Activated gamma-delta T cell treated with Interleukin-2 at 50 U/mL for 16 hours (primary cell): ENCODE results near the gene UAP1L1.

Source experiments
- DNase-seq: peaks from one replicate; pipeline ENCODE4 v3.0.0-alpha.2; 2020

The UAP1L1 gene

GRCh38 chr9:137103206-137103999, 26.1 kb downstream of the UAP1L1 start:
- no peak for DNase-seq

- no peak for DNase-seq
These were observed 28.7 kb downstream of the UAP1L1 start for GRCh38 chr9:137105814-137106661.

GRCh38 chr9:137106662-137107250, 29.4 kb downstream of the UAP1L1 start:
- DNase-seq, result no peak

DNA sequence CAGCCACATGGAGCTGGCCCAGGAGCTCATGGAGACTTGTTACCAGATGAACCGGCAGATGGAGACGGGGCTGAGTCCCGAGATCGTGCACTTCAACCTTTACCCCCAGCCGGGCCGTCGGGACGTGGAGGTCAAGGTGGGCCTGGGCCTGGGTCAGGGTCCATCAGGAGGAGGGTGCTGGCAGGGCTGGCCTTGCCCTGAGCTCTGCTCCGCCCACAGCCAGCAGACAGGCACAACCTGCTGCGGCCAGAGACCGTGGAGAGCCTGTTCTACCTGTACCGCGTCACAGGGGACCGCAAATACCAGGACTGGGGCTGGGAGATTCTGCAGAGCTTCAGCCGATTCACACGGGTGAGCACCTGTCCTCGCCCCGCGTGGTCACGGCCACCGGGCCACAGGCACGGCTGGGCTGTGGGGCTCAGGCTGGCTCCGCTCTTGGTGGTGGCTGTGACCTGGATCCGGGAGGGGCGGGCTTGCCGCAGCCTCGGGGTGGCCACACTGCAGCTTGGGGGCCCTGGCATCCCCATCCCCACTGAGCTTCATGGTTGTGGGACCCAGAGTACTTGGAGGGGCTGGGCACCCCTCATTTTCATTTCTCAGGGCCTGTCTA, 30.1 kb downstream of the UAP1L1 start:
- no peak for DNase-seq

- DNase-seq, result no peak
These were observed 30.7 kb downstream of the UAP1L1 start for GRCh38 chr9:137107982-137108381.

DNA sequence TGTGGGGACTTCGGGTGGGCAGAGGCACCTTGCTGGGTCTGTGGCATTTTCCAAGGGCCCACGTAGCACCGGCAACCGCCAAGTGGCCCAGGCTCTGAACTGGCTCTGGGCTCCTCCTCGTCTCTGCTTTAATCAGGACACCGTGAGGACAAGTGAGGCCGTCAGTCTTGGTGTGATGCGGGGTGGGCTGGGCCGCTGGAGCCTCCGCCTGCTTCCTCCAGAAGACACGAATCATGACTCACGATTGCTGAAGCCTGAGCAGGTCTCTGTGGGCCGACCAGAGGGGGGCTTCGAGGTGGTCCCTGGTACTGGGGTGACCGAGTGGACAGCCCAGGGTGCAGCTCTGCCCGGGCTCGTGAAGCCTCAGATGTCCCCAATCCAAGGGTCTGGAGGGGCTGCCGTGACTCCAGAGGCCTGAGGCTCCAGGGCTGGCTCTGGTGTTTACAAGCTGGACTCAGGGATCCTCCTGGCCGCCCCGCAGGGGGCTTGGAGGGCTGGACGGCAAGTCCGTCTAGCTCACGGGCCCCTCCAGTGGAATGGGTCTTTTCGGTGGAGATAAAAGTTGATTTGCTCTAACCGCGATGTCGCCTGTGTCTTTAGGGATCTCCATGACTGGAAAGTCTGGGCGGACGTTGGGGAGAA, 31.4 kb downstream of the UAP1L1 start:
- no peak for DNase-seq

DNA sequence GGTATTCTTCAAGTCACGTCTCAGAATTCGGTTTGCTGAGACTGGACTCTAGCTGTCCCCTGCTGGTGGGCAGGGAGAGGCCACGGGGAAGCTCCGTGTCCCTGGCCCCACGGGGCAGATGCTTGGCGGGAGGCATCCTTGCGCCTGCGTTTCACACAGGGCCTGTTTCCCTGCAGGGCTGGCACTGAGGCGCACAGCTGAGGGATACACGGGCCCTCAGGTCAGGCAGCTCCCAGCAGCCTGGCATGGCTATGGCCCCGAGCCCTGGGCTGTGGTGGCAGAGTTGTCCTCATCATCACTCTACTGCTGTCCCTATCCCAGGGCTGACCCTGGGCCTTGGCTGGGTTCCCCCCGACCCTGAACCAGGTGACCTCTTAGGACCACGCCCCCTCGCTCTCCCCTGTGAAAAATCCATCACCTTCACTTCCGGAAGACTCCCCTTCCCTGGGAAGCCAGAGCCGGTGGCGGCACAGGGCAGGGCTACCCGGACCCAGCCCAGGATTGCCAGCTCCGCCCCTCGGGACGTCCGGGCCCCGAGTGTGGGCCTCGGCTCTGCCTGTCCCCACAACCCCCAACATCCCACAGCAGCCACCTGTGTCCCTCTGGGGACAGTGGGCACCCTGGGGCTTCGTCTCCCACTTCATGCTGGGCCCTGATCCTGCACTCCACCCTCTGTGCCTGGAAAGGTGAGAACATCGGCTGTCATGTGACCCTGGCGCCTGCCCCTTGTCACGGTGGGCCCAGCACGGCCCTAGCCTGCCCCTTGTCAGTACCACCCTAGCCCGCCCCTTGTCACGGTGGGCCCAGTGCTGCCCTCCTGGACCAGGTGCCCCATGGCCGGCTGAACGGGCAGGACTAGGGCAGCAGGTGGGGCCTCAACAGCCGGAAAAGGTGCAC, 32.2 kb downstream of the UAP1L1 start:
- no peak for DNase-seq

GRCh38 chr9:137110147-137110910, 33.0 kb downstream of the UAP1L1 start:
- DNase-seq, result no peak

GRCh38 chr9:137110911-137111787, 33.8 kb downstream of the UAP1L1 start:
- DNase-seq, result no peak

GRCh38 chr9:137111788-137112563, 34.7 kb downstream of the UAP1L1 start:
- DNase-seq, result no peak

DNA sequence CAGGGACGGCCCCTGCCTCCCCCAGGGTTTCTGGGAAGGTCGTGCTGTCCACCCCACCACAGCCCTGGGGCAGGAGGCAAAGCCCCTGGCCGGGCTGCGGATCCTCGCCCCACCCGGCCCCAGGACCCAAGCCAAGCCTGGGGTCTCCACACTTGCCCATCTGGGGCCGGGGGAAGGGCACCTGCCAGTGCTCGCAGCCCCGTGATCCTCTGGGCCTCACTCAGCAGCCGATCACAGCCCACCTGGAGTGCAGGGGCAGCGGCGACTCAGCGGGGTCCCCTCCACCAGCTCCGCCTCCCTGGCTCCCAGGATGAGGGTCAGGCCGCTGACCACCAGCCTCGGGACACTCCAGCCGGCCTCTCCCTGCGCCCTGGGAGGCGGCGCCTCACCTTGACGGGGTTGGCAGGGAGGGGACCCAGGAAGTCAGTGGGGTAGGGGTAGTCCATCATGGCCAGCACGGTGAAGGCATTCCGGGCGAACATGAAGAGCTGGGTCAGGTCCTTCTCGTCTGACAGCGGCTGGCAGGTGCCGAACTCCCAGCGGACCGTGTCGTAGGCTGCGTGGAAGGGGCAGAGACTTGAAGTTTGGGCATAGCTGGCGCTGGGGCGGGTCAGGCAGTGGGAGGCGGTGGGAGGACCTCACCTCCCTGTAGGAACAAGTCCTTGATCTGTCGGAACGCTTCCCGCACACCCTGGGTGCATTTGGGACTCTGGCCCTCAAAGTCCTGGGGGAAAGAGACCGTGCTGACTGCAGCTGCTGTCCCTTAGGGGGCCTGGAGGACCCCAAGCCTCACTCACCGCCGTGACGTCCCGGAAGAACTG, 35.5 kb downstream of the UAP1L1 start:
- DNase-seq, result no peak

DNA sequence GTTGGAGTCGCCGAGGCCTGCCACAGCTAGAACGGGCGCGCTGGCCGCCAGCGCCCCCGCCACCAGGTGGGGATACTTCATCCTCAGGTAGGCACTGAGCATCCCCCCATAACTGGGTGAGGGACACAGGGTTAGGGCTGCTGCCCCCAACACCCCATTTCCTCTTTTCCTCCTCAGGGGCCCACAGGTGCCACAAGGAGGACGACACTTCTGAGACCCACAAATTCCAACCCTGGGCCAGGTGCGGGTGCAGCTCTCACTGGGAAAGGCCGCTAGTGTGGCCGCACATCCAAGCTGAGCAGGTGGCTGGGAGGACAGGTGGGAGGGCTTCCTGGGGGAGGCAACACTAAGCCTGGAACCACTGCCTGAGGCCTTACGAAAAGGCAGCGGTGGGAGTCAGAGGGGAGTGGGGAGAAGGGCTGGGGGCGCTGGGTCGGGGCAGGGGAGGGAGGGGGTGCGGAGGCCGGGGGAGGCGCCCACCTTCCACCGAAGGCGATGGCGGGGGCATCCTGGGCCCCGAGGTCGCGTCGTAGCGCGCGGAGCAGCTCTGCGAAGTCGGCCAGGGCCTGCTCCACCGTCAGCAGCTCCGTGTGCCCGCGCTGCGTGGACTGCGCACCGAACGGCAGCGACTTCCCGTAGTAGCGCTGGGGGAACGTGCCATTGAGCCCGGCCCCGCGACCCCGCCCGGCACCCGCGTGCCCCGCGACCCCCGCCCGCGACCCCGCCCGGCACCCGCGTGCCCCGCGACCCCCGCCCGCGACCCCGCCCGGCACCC, 36.3 kb downstream of the UAP1L1 start:
- DNase-seq, result no peak

DNA sequence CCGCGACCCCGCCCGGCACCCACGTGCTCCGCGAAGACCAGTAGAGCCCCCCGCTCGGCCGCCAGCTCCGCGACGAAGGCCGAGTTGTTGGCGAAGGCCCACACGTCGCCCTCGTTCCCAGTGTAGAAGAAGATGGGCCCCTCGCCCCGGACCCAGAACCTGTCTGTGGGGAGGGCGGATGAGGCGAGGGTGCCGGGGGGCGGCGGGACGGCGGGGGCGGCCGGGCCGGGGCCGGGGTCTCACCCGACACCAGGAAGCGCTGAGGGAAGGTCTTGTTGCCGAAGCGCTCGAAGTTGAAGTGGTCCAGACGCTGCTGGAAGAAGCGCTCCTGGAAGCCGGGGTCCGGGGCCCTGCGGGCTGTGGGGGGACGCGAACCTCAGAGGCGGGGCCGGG, 36.9 kb downstream of the UAP1L1 start:
- DNase-seq, result no peak

GRCh38 chr9:137114613-137115393, 37.5 kb downstream of the UAP1L1 start, which contains the start of gene DPP7:
TSS of gene DPP7 (minus strand) at chr9:137114733. CDS start at chr9:137114713, 20 bp downstream.
- DNase-seq, result peak; percentile 74

GRCh38 chr9:137115394-137116026, 38.2 kb downstream of the UAP1L1 start:
- no peak for DNase-seq

DNA sequence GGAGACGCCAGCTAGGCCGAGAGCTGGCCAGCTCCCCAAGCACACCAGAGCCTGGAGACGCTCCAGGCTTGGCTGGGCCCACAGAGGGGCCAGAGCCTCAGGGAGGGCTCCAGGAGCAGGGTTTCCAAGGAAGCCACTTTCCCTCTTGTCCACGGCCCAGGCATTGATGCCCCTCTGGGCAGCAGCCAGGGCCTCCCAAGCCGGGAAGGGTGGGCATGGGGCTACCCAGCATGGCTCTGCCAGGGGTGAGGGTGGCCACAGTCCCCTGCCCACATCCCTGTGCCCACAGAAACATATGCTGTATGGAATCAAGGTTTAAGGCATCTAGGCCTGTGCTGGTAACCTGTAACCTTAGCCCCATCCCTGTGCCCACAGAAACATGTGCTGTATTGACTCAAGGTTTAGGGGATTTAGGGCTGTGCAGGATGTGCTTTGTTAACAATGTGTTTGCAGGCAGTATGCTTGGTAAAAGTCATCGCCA, 38.8 kb downstream of the UAP1L1 start:
- no peak for DNase-seq
